ACC112 (cell line): ENCODE measurements around the gene ADRA1B.

Experiments used
- H2AFZ ChIP-seq: fragments of 200-600 bp; sonication (generic); one replicate; pipeline ENCODE4 v1.6.0; 2017; ENCODE audit warnings: antibody characterized with exemption, low read length; ENCODE audit not compliant: unreplicated experiment
- H3K27ac ChIP-seq: fragments of 200-600 bp; sonication (generic); 2 replicates; pipeline ENCODE4 v1.5.1; 2014; ENCODE audit warnings: low read depth, mild to moderate bottlenecking, antibody characterized with exemption, low read length, moderate library complexity
- H3K27me3 ChIP-seq: fragments of 200-600 bp; sonication (generic); 2 replicates; pipeline ENCODE4 v1.6.1; 2014; ENCODE audit warnings: mild to moderate bottlenecking, antibody characterized with exemption, low read length, moderate library complexity, mixed read lengths; ENCODE audit not compliant: insufficient read depth
- H3K36me3 ChIP-seq: fragments of 200-600 bp; sonication (generic); 2 replicates; pipeline ENCODE4 v1.6.1; 2016; ENCODE audit warnings: mild to moderate bottlenecking, antibody characterized with exemption, low read length, moderate library complexity, mixed read lengths; ENCODE audit not compliant: insufficient read depth
- H3K4me1 ChIP-seq: fragments of 200-600 bp; sonication (generic); one replicate; pipeline ENCODE4 v1.6.1; 2016; ENCODE audit warnings: low read length, mixed read lengths; ENCODE audit not compliant: insufficient read depth, unreplicated experiment, control insufficient read depth
- H3K4me3 ChIP-seq: fragments of 200-600 bp; sonication (generic); 2 replicates; pipeline ENCODE4 v1.5.1; 2014; ENCODE audit warnings: mild to moderate bottlenecking, low read depth, low read length
- H3K79me2 ChIP-seq: fragments of 200-600 bp; sonication (generic); one replicate; pipeline ENCODE4 v1.6.0; 2016; ENCODE audit warnings: low read length; ENCODE audit not compliant: control insufficient read depth, unreplicated experiment, insufficient read depth

The ADRA1B gene

DNA sequence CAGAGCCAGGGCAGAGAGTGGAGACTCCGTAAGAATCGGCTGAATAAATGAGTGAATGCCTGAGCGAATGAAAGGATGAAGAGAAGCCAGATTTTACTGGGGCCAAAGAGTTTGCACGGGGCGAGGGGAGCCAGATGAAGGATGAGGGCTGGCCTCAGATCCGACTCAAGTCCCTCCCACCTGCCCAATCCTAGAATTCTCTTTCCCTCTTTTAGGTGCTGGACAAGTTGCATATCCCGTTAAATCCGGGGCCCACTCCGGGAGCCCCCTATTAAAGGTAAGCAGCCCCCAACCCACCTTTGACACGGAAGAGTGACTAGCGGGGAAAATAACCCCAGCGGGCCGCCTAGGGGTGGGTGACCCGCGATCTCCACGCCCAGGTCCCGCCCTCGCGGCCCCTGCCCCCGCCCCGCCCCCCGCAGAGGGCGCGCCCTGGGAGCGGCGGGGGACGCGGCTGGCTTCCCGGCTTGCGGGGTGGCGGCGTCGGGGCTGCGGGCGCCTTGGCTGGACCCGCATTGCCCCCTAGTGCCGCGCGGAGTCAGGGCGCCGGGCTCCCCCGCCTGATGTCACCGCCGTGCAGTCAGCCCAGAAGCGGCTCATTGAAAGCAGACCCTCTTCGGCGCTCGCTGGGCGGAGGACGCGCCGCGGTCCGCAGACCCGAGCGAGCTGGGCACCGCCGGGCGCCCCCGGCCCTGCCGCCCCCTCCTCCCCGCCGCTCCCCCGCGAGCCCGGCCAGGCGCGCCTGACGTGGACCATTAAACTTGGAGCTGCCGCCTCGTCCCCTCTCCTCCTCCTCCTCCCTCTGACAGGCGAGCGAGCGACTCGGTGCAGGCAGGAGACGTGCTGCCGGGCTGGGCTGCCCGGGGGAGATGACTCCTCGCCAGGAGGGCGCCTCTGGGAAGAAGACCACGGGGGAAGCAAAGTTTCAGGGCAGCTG, at the start of gene ADRA1B:
Gene ADRA1B (plus strand): TSS at position 579 of the 937 bp plus-strand sequence. CDS start 424 bp downstream, outside the sequence.
- Histone ChIP-seq H3K36me3 (no peaks in the 10 kb centered on the region), H3K4me3 (peak within 1 kb of the TSS; percentile 69), H2AFZ (peak within 1 kb of the TSS; percentile 51), H3K79me2 (no peaks in the 10 kb centered on the region), H3K4me1 (peaks cover 58% of the 10 kb centered on the region), H3K27me3 (no peaks in the 10 kb centered on the region), H3K27ac (no peak within 1 kb of the TSS)

DNA sequence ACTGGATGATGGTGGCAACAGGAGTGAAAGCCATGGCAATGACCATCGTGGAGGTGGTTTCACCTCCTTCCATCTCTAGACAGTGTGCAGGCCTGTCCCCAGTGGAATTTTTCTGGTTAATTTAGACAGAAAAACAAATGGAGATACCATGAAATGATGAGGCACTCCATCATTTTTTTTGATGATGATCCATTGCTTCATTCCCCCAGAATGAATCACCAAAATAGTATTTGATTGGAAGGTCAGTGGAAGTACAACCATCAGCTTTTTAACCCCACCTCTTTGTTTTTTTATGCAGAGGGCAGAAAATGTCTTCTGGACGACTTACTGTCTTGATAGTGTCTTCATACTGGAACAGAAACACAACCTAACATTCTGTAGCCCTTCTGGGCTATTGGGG, 42.6 kb upstream of the ADRA1B start:
- no peaks in the 10 kb centered on the region for H3K36me3 ChIP-seq
- peaks cover 29% of the 10 kb centered on the region for H3K4me1 ChIP-seq
- H3K27ac ChIP-seq = peak overlapping the region; percentile 67
- H3K79me2 ChIP-seq = no peaks in the 10 kb centered on the region
- H3K27me3 ChIP-seq = no peaks in the 10 kb centered on the region
- no peak overlapping the region for H2AFZ ChIP-seq
- H3K4me3 ChIP-seq = peak overlapping the region; percentile 5; the same call in 1 of the 2 replicates

- Histone ChIP-seq H3K36me3 (no peaks in the 10 kb centered on the region), H3K4me1 (peaks cover 34% of the 10 kb centered on the region), H3K27ac (peak overlapping the region; percentile 67), H3K79me2 (no peaks in the 10 kb centered on the region), H3K4me3 (no peak overlapping the region), H3K27me3 (no peaks in the 10 kb centered on the region), H2AFZ (no peak overlapping the region)
Measured at GRCh38 chr5:159874263-159874662, 42.0 kb upstream of the ADRA1B start.

GRCh38 chr5:159877016-159877415, 39.3 kb upstream of the ADRA1B start:
- Histone ChIP-seq H3K79me2 (no peaks in the 10 kb centered on the region), H3K36me3 (no peaks in the 10 kb centered on the region), H3K4me1 (peaks cover 37% of the 10 kb centered on the region), H2AFZ (no peak overlapping the region), H3K4me3 (no peak overlapping the region), H3K27me3 (no peaks in the 10 kb centered on the region), H3K27ac (no peak overlapping the region)

DNA sequence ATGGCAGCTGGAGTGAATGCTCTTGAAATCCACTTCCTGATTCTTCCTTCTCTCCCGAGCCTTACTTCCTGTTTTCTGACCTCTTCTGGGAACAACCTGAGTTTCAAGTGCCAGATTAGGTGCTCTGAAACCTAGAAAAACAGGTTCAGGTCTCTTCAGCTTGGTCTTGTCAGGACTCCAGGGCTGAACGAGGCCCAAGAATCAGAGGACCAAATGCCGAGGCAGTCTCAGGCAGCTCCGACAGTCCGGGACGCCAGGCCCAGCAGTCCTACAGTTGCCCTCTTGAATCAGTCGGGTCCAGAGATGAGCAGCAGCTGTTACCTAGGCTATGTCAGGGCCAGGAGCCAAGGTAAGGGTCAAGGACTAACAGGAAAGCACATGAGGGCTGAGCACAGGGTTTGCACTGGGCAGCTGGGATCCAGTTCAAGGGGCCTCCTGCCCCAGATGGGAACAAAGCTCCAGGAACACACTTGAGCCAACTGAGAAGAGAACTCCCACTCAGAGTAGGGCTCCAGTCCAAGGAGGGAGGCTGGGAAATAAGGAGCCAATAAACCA, 38.3 kb upstream of the ADRA1B start:
- no peaks in the 10 kb centered on the region for H3K36me3 ChIP-seq
- H3K79me2 ChIP-seq = no peaks in the 10 kb centered on the region
- peaks cover 40% of the 10 kb centered on the region for H3K4me1 ChIP-seq
- peak overlapping the region; percentile 56 for H2AFZ ChIP-seq
- H3K4me3 ChIP-seq = no peak overlapping the region
- H3K27ac ChIP-seq = no peak overlapping the region
- no peaks in the 10 kb centered on the region for H3K27me3 ChIP-seq

- Histone ChIP-seq H2AFZ (peak overlapping the region; percentile 8), H3K27ac (peak overlapping the region; percentile 45), H3K4me3 (no peak overlapping the region), H3K36me3 (no peaks in the 10 kb centered on the region), H3K27me3 (no peaks in the 10 kb centered on the region), H3K79me2 (no peaks in the 10 kb centered on the region), H3K4me1 (peaks cover 41% of the 10 kb centered on the region)
Measured at GRCh38 chr5:159878988-159879471, 37.3 kb upstream of the ADRA1B start.

DNA sequence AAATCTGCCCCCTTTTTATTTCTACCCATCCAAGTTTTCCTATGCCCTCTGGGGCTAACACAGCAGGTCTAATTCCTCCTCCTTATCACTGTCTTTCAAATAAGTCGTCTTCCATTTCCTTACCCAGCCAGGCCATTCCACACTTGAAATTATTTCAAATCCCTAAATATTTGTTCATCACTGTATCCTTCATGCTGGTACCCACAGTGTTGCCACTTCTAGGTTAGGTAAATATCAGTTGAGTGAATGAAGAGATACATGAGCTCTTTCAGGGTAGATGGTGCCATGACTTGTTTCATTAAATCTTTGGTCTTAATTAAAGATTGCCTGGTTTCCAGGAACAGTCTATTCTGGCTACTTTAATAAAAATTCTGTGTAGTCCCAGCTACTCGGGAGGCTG, 35.6 kb upstream of the ADRA1B start:
- Histone ChIP-seq H2AFZ (no peak overlapping the region), H3K4me3 (no peak overlapping the region), H3K4me1 (peaks cover 44% of the 10 kb centered on the region), H3K27me3 (no peaks in the 10 kb centered on the region), H3K36me3 (no peaks in the 10 kb centered on the region), H3K27ac (no peak overlapping the region), H3K79me2 (no peaks in the 10 kb centered on the region)

GRCh38 chr5:159881967-159882366, 34.3 kb upstream of the ADRA1B start:
- H3K4me1 ChIP-seq = peaks cover 44% of the 10 kb centered on the region
- H3K27me3 ChIP-seq = no peaks in the 10 kb centered on the region
- no peaks in the 10 kb centered on the region for H3K36me3 ChIP-seq
- no peak overlapping the region for H2AFZ ChIP-seq
- H3K79me2 ChIP-seq = no peaks in the 10 kb centered on the region
- H3K4me3 ChIP-seq = no peak overlapping the region
- H3K27ac ChIP-seq = no peak overlapping the region

- H3K27ac ChIP-seq = peak overlapping the region; percentile 81
- no peak overlapping the region for H2AFZ ChIP-seq
- peaks cover 37% of the 10 kb centered on the region for H3K4me1 ChIP-seq
- no peaks in the 10 kb centered on the region for H3K27me3 ChIP-seq
- no peak overlapping the region for H3K4me3 ChIP-seq
- no peaks in the 10 kb centered on the region for H3K36me3 ChIP-seq
- no peaks in the 10 kb centered on the region for H3K79me2 ChIP-seq
Measured at GRCh38 chr5:159883522-159883950, 32.7 kb upstream of the ADRA1B start.

DNA sequence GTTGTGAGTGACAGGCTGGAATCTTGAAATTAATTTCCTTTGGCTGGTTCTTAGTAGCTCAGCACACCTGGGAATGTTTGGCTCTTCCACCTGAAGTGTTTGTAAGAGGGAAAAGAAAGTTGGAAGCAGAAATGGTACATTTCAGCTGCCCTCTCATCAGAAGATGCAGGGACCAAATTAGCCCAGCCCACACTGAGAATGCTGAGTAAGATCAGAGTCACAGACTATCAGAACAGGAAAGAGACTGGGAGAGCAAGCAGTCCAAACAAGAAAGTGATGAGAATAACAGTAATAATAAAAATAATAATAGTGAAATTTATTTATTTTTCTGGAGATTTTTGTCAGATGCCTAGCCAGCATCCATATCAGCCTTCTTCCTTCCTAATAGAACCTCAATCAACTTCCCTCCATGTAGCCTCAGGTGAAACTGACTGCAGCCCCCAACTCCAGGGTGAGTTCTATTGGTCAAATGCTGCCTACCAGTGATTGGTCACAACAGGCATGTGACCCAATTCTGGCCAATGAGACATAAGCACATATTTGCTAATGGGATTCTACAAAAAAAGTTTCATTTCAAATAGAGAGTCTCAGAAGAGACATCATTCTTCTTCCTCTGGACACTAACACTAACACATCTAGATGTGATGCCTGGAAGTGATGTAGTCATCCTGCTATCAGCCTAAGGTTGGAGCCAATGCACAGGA, 31.2 kb upstream of the ADRA1B start:
- H3K36me3 ChIP-seq = no peaks in the 10 kb centered on the region
- no peaks in the 10 kb centered on the region for H3K27me3 ChIP-seq
- H3K27ac ChIP-seq = peak overlapping the region; percentile 81
- H3K4me3 ChIP-seq = no peak overlapping the region; the same call in 1 of the 2 replicates
- no peak overlapping the region for H2AFZ ChIP-seq
- peaks cover 27% of the 10 kb centered on the region for H3K4me1 ChIP-seq
- no peaks in the 10 kb centered on the region for H3K79me2 ChIP-seq
